Keratinocyte (primary cell): ENCODE results near the gene ADISSP. TPM values are rescaled to one million over a fixed set of nuclear protein-coding genes. Genes with fewer than 3 reads are reported as not detected.
"Not testable (repeated sequence)": the region's sequence is repeated elsewhere in the genome, so short reads cannot be mapped to it uniquely, and the experiment has no call there.

Experiments used
- DNase-seq: peaks from one replicate; pipeline ENCODE4 v3.0.0-alpha.2; 2011; ENCODE audit warnings: low read depth, missing footprints, low spot score
- FAIRE-seq: peaks from 2 replicates; lab custom pipeline; 2011; peaks lifted over from hg19 to GRCh38; lab: Jason Lieb, UNC
- H2AFZ ChIP-seq: 2 replicates; pipeline ENCODE4 v1.6.0; 2012; ENCODE audit warnings: low read length, control low read depth, inconsistent platforms; ENCODE audit not compliant: control insufficient read depth
- H3K27ac ChIP-seq: 2 replicates; pipeline ENCODE4 v1.5.1; 2011; ENCODE audit warnings: low read length; ENCODE audit not compliant: control insufficient read depth, insufficient read depth
- H3K27me3 ChIP-seq: 3 replicates; pipeline ENCODE4 v1.6.0; 2011; ENCODE audit warnings: low read length; ENCODE audit not compliant: control insufficient read depth, insufficient read depth; ENCODE audit errors: extremely low read depth
- H3K36me3 ChIP-seq, 2 experiments: 2 replicates in 1 of 2; 3 replicates in 1 of 2; pipeline ENCODE4 v1.5.1; 2011; ENCODE audit warnings: low read length in 2 of 2, mild to moderate bottlenecking in 1 of 2; ENCODE audit not compliant: control insufficient read depth in 2 of 2, insufficient read depth in 2 of 2; ENCODE audit errors: extremely low read depth in 1 of 2
- H3K4me1 ChIP-seq: 3 replicates; pipeline ENCODE4 v1.5.1; 2011; ENCODE audit warnings: low read length; ENCODE audit not compliant: control insufficient read depth, insufficient read depth; ENCODE audit errors: extremely low read depth
- H3K4me2 ChIP-seq: 3 replicates; pipeline ENCODE4 v1.6.0; 2011; ENCODE audit warnings: low read depth, low read length; ENCODE audit not compliant: control insufficient read depth, insufficient read depth; ENCODE audit errors: extremely low read depth
- H3K4me3 ChIP-seq, 3 experiments: fragments of 200-600 bp in 1 of 3; sonication (generic) in 1 of 3; 2 replicates in 2 of 3; 3 replicates in 1 of 3; pipeline ENCODE4 v1.5.1; 2011 to 2016; ENCODE audit warnings: low read length in 3 of 3, mild to moderate bottlenecking in 3 of 3, control low read depth in 2 of 3, inconsistent platforms in 1 of 3, low read depth in 1 of 3, mixed read lengths in 1 of 3, mixed run types in 1 of 3, moderate library complexity in 1 of 3; ENCODE audit not compliant: control insufficient read depth in 2 of 3, insufficient read depth in 2 of 3; ENCODE audit errors: extremely low read depth in 1 of 3
- H3K79me2 ChIP-seq: 2 replicates; pipeline ENCODE4 v1.6.0; 2012; ENCODE audit warnings: low read length; ENCODE audit not compliant: control insufficient read depth, insufficient read depth
- H3K9ac ChIP-seq: 3 replicates; pipeline ENCODE4 v1.6.0; 2011; ENCODE audit warnings: low read length; ENCODE audit not compliant: control insufficient read depth, insufficient read depth; ENCODE audit errors: extremely low read depth
- H3K9me1 ChIP-seq: 3 replicates; pipeline ENCODE4 v1.6.0; 2011; ENCODE audit warnings: low read length; ENCODE audit not compliant: control insufficient read depth, insufficient read depth; ENCODE audit errors: extremely low read depth
- H3K9me3 ChIP-seq: 2 replicates; pipeline ENCODE4 v1.5.1; 2012; ENCODE audit warnings: low read depth, low read length; ENCODE audit not compliant: control insufficient read depth
- H4K20me1 ChIP-seq: 3 replicates; pipeline ENCODE4 v1.6.0; 2011; ENCODE audit warnings: low read length; ENCODE audit not compliant: control insufficient read depth, insufficient read depth; ENCODE audit errors: extremely low read depth
- EZH2 ChIP-seq: IDR thresholded peaks from one replicate; pipeline ENCODE4 v1.6.1; 2012; ENCODE audit warnings: inconsistent platforms, mild to moderate bottlenecking, low read length, moderate library complexity
- dilution Hi-C: fragments of 300-500 bp; cut with MboI; formaldehyde crosslinking; loops from one replicate; pipeline ENCODE4 v1.7.0; 2020; ENCODE audit warnings: low sequenced_read_pairs; ENCODE audit not compliant: extremely low pct_ligation_motif_present
- polyA plus RNA-seq, 5 experiments: library from polyadenylated mRNA; depleted of rRNA in 3 of 5; stranded (reverse) in 3 of 5; stranded (forward) in 1 of 5; unstranded in 1 of 5; fragments of >200 nt; gene quantifications; 1 replicate in 1 of 5; 2 replicates in 3 of 5; 3 replicates in 1 of 5; pipeline versions ENCODE4 v1.2.1 to v1.2.3, GENCODE V29; 2011 to 2012; ENCODE audit warnings: missing spikeins in 2 of 5, low read depth in 1 of 5, low replicate concordance in 1 of 5
- TF ChIP-seq, protein P1 (sequence below), 3 experiments: IDR thresholded peaks in 1 of 3; conservative IDR thresholded peaks in 1 of 3; optimal IDR thresholded peaks in 1 of 3; 2 replicates in 2 of 3; 3 replicates in 1 of 3; pipeline versions ENCODE3 to v1.5.1; 2011; ENCODE audit warnings: low read length in 3 of 3, mild to moderate bottlenecking in 3 of 3, moderate library complexity in 2 of 3, control low read depth in 1 of 3, inconsistent platforms in 1 of 3; ENCODE audit not compliant: insufficient read depth in 2 of 3; ENCODE audit errors: extremely low read depth in 1 of 3

ADISSP gene
- polyA plus RNA-seq, 1 donor (not counting 4 experiments of a cell fraction or from before 2014, with no cell fraction given), result 28.2 TPM

DNA sequence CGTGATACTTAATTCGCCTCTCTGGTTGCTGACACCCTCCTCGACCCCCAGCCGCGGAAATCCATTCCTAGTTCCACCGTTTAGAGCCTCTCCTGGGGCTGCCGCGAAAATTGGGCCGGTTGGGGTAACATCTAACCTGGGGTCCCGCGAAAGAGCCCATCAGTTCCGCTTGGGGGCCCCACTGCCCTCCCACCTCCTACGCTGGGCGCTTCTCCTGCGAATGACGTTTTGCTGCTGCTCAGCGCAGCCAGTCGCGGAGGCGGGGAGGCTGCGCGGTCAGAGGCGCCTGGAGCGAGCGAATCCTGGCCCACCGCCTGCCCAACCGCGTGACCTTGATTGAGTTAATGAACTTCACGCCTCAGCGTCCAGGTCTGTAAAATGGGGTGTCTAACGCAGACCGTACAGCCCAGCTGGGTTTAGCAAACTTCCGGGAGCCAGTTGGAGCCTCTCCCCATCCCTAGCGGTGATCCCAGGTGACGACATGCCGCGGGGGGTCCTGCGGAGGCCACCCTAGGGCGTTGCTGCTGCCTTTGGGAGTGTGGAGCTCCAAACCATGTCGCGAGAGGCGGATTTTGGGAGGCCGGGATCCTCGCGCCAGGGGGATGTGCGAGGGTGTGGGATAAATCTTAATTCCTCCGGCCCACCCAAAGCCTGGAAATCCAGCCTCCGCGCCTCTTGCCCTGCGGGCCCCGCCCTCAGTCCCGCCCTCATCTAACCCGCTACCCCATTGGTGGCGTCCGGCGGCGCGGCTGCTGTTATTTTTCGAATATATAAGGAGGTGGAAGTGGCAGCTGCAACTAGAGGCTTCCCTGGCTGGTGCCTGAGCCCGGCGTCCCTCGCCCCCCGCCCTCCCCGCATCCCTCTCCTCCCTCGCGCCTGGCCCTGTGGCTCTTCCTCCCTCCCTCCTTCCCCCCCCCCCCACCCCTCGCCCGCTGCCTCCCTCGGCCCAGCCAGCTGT, 28.2 kb upstream of the ADISSP start, which contains the start of gene CDC25B:
CDC25B (plus strand) TSS at position 800 of the 958 bp plus-strand sequence. CDS start 222 bp downstream, outside the sequence.
- Histone ChIP-seq H3K27ac (peak within 1 kb of the TSS; percentile 84), H2AFZ (peak within 1 kb of the TSS; percentile 49), H3K36me3 (peaks cover 12 to 27% of the 10 kb centered on the region in 2 experiments)

DNA sequence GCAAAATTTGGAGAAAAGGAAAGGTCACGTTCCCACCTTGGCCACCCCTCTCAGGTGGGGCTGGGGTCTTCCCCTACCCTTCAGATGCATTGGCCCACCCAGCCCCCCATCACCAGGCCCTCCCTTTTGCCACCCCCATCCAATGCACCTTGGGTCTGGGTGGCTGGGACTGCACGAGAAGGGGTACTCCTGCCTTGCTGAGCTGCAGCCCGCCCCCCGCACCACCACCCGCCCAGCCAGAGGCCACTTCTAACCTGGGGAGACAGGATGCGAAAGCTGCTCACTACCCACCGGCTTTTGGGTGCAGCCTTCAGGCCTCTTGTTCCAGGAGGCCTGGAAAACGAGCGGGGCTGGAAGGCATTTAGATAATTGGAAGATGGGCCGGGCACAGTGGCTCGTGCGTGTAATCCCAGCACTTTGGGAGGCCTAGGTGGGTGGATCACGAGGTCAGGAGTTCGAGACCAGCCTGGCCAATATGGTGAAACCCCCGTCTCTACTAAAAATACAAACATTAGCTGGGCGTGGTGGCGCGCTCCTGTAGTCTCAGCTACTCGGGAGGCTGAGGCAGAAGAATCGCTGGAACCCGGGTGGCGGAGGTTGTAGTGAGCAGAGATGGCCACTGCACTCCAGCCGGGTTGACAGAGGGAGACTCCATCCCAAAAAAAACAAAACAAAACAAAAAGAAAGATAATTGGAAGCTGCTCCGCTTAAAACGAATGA, 27.3 kb upstream of the ADISSP start:
- H3K4me1 ChIP-seq, result peaks cover 32% of the 10 kb centered on the region
- H3K9ac ChIP-seq, result peak overlapping the region; percentile 74
- no peaks in the 10 kb centered on the region for H4K20me1 ChIP-seq
- peak overlapping the region; percentile 87 for H3K4me2 ChIP-seq
- H3K9me3 ChIP-seq, result no peaks in the 10 kb centered on the region
- H2AFZ ChIP-seq, result no peak overlapping the region
- dilution Hi-C loops, result no loop called here
- H3K79me2 ChIP-seq, result peaks cover 29% of the 10 kb centered on the region
- no peak overlapping the region for H3K27ac ChIP-seq
- TF ChIP-seq EZH2, result no peak
- TF ChIP-seq, protein P1, sequence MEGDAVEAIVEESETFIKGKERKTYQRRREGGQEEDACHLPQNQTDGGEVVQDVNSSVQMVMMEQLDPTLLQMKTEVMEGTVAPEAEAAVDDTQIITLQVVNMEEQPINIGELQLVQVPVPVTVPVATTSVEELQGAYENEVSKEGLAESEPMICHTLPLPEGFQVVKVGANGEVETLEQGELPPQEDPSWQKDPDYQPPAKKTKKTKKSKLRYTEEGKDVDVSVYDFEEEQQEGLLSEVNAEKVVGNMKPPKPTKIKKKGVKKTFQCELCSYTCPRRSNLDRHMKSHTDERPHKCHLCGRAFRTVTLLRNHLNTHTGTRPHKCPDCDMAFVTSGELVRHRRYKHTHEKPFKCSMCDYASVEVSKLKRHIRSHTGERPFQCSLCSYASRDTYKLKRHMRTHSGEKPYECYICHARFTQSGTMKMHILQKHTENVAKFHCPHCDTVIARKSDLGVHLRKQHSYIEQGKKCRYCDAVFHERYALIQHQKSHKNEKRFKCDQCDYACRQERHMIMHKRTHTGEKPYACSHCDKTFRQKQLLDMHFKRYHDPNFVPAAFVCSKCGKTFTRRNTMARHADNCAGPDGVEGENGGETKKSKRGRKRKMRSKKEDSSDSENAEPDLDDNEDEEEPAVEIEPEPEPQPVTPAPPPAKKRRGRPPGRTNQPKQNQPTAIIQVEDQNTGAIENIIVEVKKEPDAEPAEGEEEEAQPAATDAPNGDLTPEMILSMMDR (optimal IDR thresholded peaks at IDR 0.05 in 1 of 3, IDR thresholded peaks at IDR 0.05 in 1 of 3, conservative IDR thresholded peaks at IDR 0.05 in 1 of 3; ENCODE audit: extremely low read depth in 1 of 3, insufficient read depth in 2 of 3, low read length in 3 of 3), result no peak
- H3K27me3 ChIP-seq, result no peaks in the 10 kb centered on the region
- DNase-seq (no peak), FAIRE-seq (no peak)
- no peaks in the 10 kb centered on the region for H3K9me1 ChIP-seq
- peaks cover 5 to 18% of the 10 kb centered on the region in 2 experiments for H3K36me3 ChIP-seq
- H3K4me3 ChIP-seq, result peak overlapping the region in 2 of 3 experiments; percentile 41 to 61

More for the DNA sequence above, 28.2 kb upstream of the ADISSP start, which contains the start of gene CDC25B:
- Histone ChIP-seq H3K27me3 (no peaks in the 10 kb centered on the region), H3K9ac (peak within 1 kb of the TSS; percentile 88), H3K4me1 (peaks cover 41% of the 10 kb centered on the region), H3K79me2 (peaks cover 32% of the 10 kb centered on the region), H3K4me3 (peak within 1 kb of the TSS; percentile 74 to 90 (median 86)), H3K9me1 (no peaks in the 10 kb centered on the region), H4K20me1 (no peaks in the 10 kb centered on the region), H3K4me2 (peak within 1 kb of the TSS; percentile 97), H3K9me3 (no peaks in the 10 kb centered on the region)
- dilution Hi-C loops, result no loop called here
- FAIRE-seq, result no peak
- DNase-seq, result no peak
- TF ChIP-seq, protein P1 (optimal IDR thresholded peaks at IDR 0.05 in 1 of 3, IDR thresholded peaks at IDR 0.05 in 1 of 3, conservative IDR thresholded peaks at IDR 0.05 in 1 of 3; ENCODE audit: extremely low read depth in 1 of 3, insufficient read depth in 2 of 3, low read length in 3 of 3), result peak; percentile 36 to 52 (median 43)
- TF ChIP-seq EZH2, result no peak

DNA sequence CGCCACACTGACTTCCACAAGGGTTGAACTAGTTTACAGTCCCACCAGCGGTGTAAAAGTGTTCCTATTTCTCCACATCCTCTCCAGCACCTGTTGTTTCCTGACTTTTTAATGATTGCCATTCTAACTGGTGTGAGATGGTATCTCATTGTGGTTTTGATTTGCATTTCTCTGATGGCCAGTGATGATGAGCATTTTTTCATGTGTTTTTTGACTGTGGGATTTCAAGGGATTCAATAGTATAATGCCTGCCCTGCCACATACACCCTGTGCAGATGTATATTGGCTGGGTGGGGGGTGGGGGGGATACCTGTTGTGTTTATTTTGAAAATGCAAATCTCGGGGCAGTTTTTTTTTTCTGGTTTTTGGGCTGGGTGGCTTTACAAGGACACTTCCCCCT, 26.6 kb upstream of the ADISSP start:
- H3K27ac ChIP-seq, H4K20me1 ChIP-seq, DNase-seq, H2AFZ ChIP-seq, H3K4me3 ChIP-seq, H3K9me1 ChIP-seq, FAIRE-seq, H3K4me2 ChIP-seq, dilution Hi-C loops, H3K27me3 ChIP-seq, H3K9me3 ChIP-seq, H3K9ac ChIP-seq: not testable (repeated sequence)
- Histone ChIP-seq H3K36me3 (peaks cover 3 to 11% of the 10 kb centered on the region in 2 experiments), H3K4me1 (peaks cover 25% of the 10 kb centered on the region), H3K79me2 (peaks cover 24% of the 10 kb centered on the region)
